ENCODE data around the gene ATP5PF. TPM values are rescaled to one million over a fixed set of nuclear protein-coding genes. Genes with fewer than 3 reads are reported as not detected.

The ATP5PF gene
- total and polyA plus RNA-seq, 2 donors (not counting 3 experiments of a cell fraction or from before 2014, with no cell fraction given), result 132 to 194 TPM

- ChIA-PET POLR2A (no interaction called here), CTCF (no interaction called here)
- Histone ChIP-seq H3K36me3 (ENCODE audit: control insufficient read depth in 2 of 2, extremely low read depth in 1 of 2, insufficient read depth in 2 of 2, low read length in 2 of 2) (peaks cover 2 to 10% of the 10 kb centered on the region in 2 experiments), H4K20me1 (replicated peaks; ENCODE audit: control insufficient read depth, extremely low read depth, insufficient read depth, low read length) (no peaks in the 10 kb centered on the region), H3K9ac (replicated peaks; ENCODE audit: extremely low read depth, insufficient read depth, low read length) (no peak overlapping the region), H3K9me3 (replicated peaks; ENCODE audit: control insufficient read depth, insufficient read depth, low read length) (no peaks in the 10 kb centered on the region), H3K27me3 (ENCODE audit: control insufficient read depth in 2 of 2, insufficient read depth in 2 of 2, low read length in 2 of 2) (no peaks in the 10 kb centered on the region), H3K4me1 (ENCODE audit: control insufficient read depth, extremely low read depth, insufficient read depth, low read length) (peaks cover 7% of the 10 kb centered on the region), H3K4me3 (replicated peaks in 1 of 3; ENCODE audit: insufficient read depth in 1 of 3, low read depth in 1 of 3, low read length in 3 of 3) (no peak overlapping the region), H3K27ac (ENCODE audit: insufficient read depth, low read depth, low read length) (no peak overlapping the region), H3K79me2 (ENCODE audit: control insufficient read depth, insufficient read depth, low read length) (no peaks in the 10 kb centered on the region), H2AFZ (ENCODE audit: low read depth, low read length) (no peak overlapping the region), H3K4me2 (ENCODE audit: insufficient read depth, low read length) (no peak overlapping the region), H3K9me1 (replicated peaks; ENCODE audit: control insufficient read depth, extremely low read depth, insufficient read depth, low read length) (no peaks in the 10 kb centered on the region)
- no peak for DNase-seq (ENCODE audit: low read depth, low spot score)
- intact Hi-C loops (cut with micrococcal nuclease), result no loop called here
- FAIRE-seq, result no peak
- TF ChIP-seq, protein P1, sequence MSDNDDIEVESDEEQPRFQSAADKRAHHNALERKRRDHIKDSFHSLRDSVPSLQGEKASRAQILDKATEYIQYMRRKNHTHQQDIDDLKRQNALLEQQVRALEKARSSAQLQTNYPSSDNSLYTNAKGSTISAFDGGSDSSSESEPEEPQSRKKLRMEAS (IDR thresholded peaks at IDR 0.05; ENCODE audit: insufficient read depth, insufficient read length), result no peak
- TF ChIP-seq POLR2A (IDR thresholded peaks at IDR 0.05; ENCODE audit: low read depth, low read length) (no peak), CTCF (IDR thresholded peaks at IDR 0.05; ENCODE audit: extremely low read depth in 1 of 2, insufficient read depth in 1 of 2, low read depth in 1 of 2, low read length in 2 of 2) (no peak), MYC (IDR thresholded peaks at IDR 0.05; ENCODE audit: low read depth, low read length) (no peak), EZH2 (IDR thresholded peaks at IDR 0.05; ENCODE audit: borderline replicate concordance, low read depth, low read length, severe bottlenecking) (no peak), GATA2 (IDR thresholded peaks at IDR 0.05; ENCODE audit: insufficient read depth, insufficient read length, low read depth, low read length) (no peak)
- BruUV-seq (replicated peaks), result no TSS peak
- dilution Hi-C loops (cut with MboI; ENCODE audit: extremely low pct_ligation_motif_present, low sequenced_read_pairs), result no loop called here
Measured at GRCh38 chr21:25721987-25722386, 12.7 kb downstream of the ATP5PF start.
